DND-41 (cell line): ENCODE results near the gene KSR1.

ENCODE experiments used
- CTCF ChIP-seq: IDR thresholded peaks from 2 replicates; pipeline ENCODE4 v1.5.1; 2012; ENCODE audit warnings: borderline replicate concordance, low read length, moderate library complexity, mild to moderate bottlenecking; ENCODE audit not compliant: poor library complexity, severe bottlenecking; ENCODE audit errors: extremely low read depth
- EZH2 ChIP-seq: IDR thresholded peaks from 3 replicates; pipeline ENCODE4 v1.6.1; 2012; ENCODE audit warnings: borderline replicate concordance, low read depth, mild to moderate bottlenecking, moderate library complexity, low read length, inconsistent platforms; ENCODE audit not compliant: severe bottlenecking

GRCh38 chr17:27451906-27452305, 4.3 kb upstream of the KSR1 start:
- TF ChIP-seq CTCF (no peak), EZH2 (no peak)
